Left renal cortex interstitium (tissue), 4 donors: Measurements from ENCODE around the gene CD79B. TPM values are rescaled to one million over a fixed set of nuclear protein-coding genes. Genes with fewer than 3 reads are reported as not detected.
A peak's percentile ranks its signal among the peaks of the same experiment; 100 is the strongest.
"Not testable (repeated sequence)": the region's sequence is repeated elsewhere in the genome, so short reads cannot be mapped to it uniquely, and the experiment has no call there.

Experiments
- DNase-seq, 4 donors: peaks; one replicate each; pipeline ENCODE4 v3.0.0-alpha.2; 2013; ENCODE audit warnings: low read depth in 4 of 4, low spot score in 2 of 4, missing footprints in 1 of 4
- polyA plus RNA-seq, 4 donors: library from polyadenylated mRNA; unstranded; fragments of 120-200 nt; gene quantifications; one replicate each; pipeline ENCODE4 v1.2.1, GENCODE V29; 2013; ENCODE audit not compliant: insufficient read length in 4 of 4

The CD79B gene
- polyA plus RNA-seq, 4 donors = 1.8 to 3.0 (median 2.9) TPM

- no peak for DNase-seq
These were observed 2.3 kb upstream of the CD79B start for GRCh38 chr17:63934183-63935112.

- DNase-seq = no peak
These were observed 1.5 kb upstream of the CD79B start for GRCh38 chr17:63933598-63933997.

GRCh38 chr17:63932721-63933120 lies 590 bp upstream of the CD79B start:
- no peak for DNase-seq

- no peak for DNase-seq
These were observed 1.1 kb downstream of the CD79B start for GRCh38 chr17:63930951-63931575.

- DNase-seq = no peak
These were observed 2.0 kb downstream of the CD79B start for GRCh38 chr17:63929860-63930766.

GRCh38 chr17:63928966-63929695 lies 3.0 kb downstream of the CD79B start:
- DNase-seq = no peak

- no peak for DNase-seq
These were observed 3.9 kb downstream of the CD79B start for GRCh38 chr17:63928172-63928666.

GRCh38 chr17:63927464-63928171 lies 4.5 kb downstream of the CD79B start:
- no peak for DNase-seq

- DNase-seq = no peak
These were observed 6.0 kb downstream of the CD79B start for GRCh38 chr17:63926164-63926563.

- DNase-seq = no peak
These were observed 6.5 kb downstream of the CD79B start for GRCh38 chr17:63925615-63926014.

- DNase-seq = not testable (repeated sequence)
These were observed 9.7 kb downstream of the CD79B start for GRCh38 chr17:63922402-63922801.

GRCh38 chr17:63920779-63921178 lies 11.4 kb downstream of the CD79B start:
- not testable (repeated sequence) for DNase-seq

- DNase-seq = not testable (repeated sequence)
These were observed 12.1 kb downstream of the CD79B start for GRCh38 chr17:63920050-63920449.

- peak in 3 of 4 donors; percentile 13 to 21 (median 21) for DNase-seq
These were observed 12.8 kb downstream of the CD79B start for GRCh38 chr17:63919311-63919723.

- not testable (repeated sequence) for DNase-seq
These were observed 13.3 kb downstream of the CD79B start, which contains the start of gene GH1 for GRCh38 chr17:63918789-63919305. Gene GH1 (minus strand): TSS chr17:63918839. CDS start chr17:63918776, 63 bp downstream.

- no peak for DNase-seq
These were observed 13.8 kb downstream of the CD79B start for GRCh38 chr17:63918305-63918704.

GRCh38 chr17:63917646-63918045 lies 14.5 kb downstream of the CD79B start:
- no peak for DNase-seq

GRCh38 chr17:63917206-63917605 lies 14.9 kb downstream of the CD79B start:
- DNase-seq = not testable (repeated sequence)
